Measurements from ENCODE around the gene TMEM164. TPM values are rescaled to one million over a fixed set of nuclear protein-coding genes. Genes with fewer than 3 reads are reported as not detected.
A peak's percentile ranks its signal among the peaks of the same experiment; 100 is the strongest.

TMEM164 gene
- total RNA-seq, 1 donor from 2014 or later = 17.6 TPM

DNA sequence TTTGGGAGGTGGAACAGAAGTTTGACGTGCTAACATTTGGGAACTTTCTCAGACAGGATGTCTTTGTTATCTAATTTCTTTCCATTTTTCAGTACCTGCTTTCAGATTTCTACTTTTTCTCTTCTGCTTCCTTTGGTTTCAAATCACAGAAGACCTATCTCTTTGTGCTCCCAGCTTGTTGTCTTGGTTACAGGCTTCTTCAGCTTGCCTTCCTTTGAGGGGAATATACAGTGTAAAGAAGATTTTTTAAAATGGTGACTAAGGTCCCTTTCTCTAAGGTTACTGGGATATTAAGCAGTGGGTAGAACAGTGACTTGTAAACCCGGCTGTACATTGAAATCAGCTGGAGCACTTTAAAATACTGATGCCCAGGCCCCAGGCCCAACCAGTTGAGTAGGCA lies 48.0 kb downstream of the TMEM164 start:
- H3K9me3 Mint-ChIP-seq (ENCODE audit: unreplicated experiment) = no peaks in the 10 kb centered on the region
- H3K79me2 ChIP-seq (ENCODE audit: insufficient read depth, low read length) = no peaks in the 10 kb centered on the region
- no peak for TF ChIP-seq EZH2 (IDR thresholded peaks at IDR 0.05; ENCODE audit: insufficient read depth, low read length)
- TF ChIP-seq, protein P1, sequence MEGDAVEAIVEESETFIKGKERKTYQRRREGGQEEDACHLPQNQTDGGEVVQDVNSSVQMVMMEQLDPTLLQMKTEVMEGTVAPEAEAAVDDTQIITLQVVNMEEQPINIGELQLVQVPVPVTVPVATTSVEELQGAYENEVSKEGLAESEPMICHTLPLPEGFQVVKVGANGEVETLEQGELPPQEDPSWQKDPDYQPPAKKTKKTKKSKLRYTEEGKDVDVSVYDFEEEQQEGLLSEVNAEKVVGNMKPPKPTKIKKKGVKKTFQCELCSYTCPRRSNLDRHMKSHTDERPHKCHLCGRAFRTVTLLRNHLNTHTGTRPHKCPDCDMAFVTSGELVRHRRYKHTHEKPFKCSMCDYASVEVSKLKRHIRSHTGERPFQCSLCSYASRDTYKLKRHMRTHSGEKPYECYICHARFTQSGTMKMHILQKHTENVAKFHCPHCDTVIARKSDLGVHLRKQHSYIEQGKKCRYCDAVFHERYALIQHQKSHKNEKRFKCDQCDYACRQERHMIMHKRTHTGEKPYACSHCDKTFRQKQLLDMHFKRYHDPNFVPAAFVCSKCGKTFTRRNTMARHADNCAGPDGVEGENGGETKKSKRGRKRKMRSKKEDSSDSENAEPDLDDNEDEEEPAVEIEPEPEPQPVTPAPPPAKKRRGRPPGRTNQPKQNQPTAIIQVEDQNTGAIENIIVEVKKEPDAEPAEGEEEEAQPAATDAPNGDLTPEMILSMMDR (IDR thresholded peaks at IDR 0.05; ENCODE audit: insufficient read depth, low read depth, low read length) = no peak
- H3K27ac Mint-ChIP-seq (ENCODE audit: unreplicated experiment) = no peak overlapping the region
- peak; percentile 65 for FAIRE-seq
- no peaks in the 10 kb centered on the region for H3K27me3 Mint-ChIP-seq (ENCODE audit: low read depth, unreplicated experiment)
- H3K27ac ChIP-seq (ENCODE audit: low read depth, low read length) = no peak overlapping the region
- no peaks in the 10 kb centered on the region for H3K27me3 ChIP-seq (ENCODE audit: insufficient read depth, low read length)
- no peaks in the 10 kb centered on the region for H3K4me1 ChIP-seq (ENCODE audit: insufficient read depth, low read length)
- peaks cover 6% of the 10 kb centered on the region for H3K4me1 Mint-ChIP-seq (ENCODE audit: low read depth, unreplicated experiment)
- no peak for DNase-seq (ENCODE audit: low read depth)
- H3K36me3 Mint-ChIP-seq (ENCODE audit: low read depth, unreplicated experiment) = no peaks in the 10 kb centered on the region
- H3K4me3 ChIP-seq (ENCODE audit: insufficient read depth, low read depth, low read length) = no peak overlapping the region
- H3K4me3 Mint-ChIP-seq (ENCODE audit: unreplicated experiment) = no peak overlapping the region
- H3K36me3 ChIP-seq (ENCODE audit: insufficient read depth, low read length) = no peaks in the 10 kb centered on the region
- H3K4me2 ChIP-seq (ENCODE audit: low read length) = no peak overlapping the region
- H3K9me3 ChIP-seq (ENCODE audit: insufficient read depth, low read depth, low read length) = no peaks in the 10 kb centered on the region
- H4K20me1 ChIP-seq (ENCODE audit: insufficient read depth, low read length) = no peaks in the 10 kb centered on the region
- no peak overlapping the region for H2AFZ ChIP-seq (ENCODE audit: low read depth, low read length)
- H3K9ac ChIP-seq (ENCODE audit: low read length) = no peak overlapping the region

DNA sequence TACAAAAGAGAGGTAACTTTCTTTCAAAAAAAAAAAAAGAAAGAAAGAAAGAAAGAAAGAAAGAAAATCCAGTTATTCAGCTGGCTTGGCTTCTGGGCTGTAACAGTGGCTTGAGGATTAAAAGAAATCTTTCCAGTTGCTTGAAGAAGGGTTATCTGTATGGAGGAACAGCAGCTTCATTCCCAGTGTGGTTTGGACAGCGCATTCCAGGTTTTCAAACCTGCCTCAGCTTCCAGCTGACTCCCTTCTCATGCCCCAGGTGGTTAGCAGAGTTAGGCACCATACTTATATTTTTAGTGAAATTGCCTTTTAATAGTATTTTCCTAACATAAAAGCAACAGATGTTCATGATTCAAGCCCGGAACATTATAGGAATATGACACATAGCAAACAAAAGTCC lies 48.6 kb downstream of the TMEM164 start:
- FAIRE-seq = no peak
- no peak overlapping the region for H3K27ac Mint-ChIP-seq (ENCODE audit: unreplicated experiment)

DNA sequence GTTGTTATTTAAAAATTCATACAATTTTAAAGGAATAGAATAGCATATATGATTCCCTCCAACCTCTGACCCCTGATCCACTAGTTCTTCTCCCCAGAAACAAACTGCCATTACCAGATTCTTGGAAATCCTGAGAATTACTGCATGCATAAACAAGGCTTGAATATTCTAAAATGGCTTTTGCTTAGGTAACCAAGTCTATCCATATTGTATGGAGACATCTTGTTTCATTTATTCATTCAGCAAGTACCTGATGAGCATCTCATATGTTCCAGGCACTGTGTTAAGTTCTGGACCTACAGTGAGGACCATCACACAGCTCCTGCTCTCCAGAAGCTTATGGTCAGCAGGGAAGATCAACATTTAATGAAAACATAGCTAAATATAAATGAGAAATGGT lies 49.4 kb downstream of the TMEM164 start:
- Mint-ChIP-seq H3K9me3 (ENCODE audit: unreplicated experiment) (no peaks in the 10 kb centered on the region), H3K27me3 (ENCODE audit: low read depth, unreplicated experiment) (no peaks in the 10 kb centered on the region), H3K27ac (ENCODE audit: unreplicated experiment) (no peak overlapping the region), H3K4me1 (ENCODE audit: low read depth, unreplicated experiment) (peaks cover 6% of the 10 kb centered on the region), H3K4me3 (ENCODE audit: unreplicated experiment) (no peak overlapping the region), H3K36me3 (ENCODE audit: low read depth, unreplicated experiment) (no peaks in the 10 kb centered on the region)
- H3K4me1 ChIP-seq (ENCODE audit: insufficient read depth, low read length) = no peaks in the 10 kb centered on the region
- H3K36me3 ChIP-seq (ENCODE audit: insufficient read depth, low read length) = no peaks in the 10 kb centered on the region
- H4K20me1 ChIP-seq (ENCODE audit: insufficient read depth, low read length) = no peaks in the 10 kb centered on the region
- H3K4me3 ChIP-seq (ENCODE audit: insufficient read depth, low read depth, low read length) = no peak overlapping the region
- DNase-seq (ENCODE audit: low read depth) (no peak), FAIRE-seq (peak; percentile 29)
- no peaks in the 10 kb centered on the region for H3K79me2 ChIP-seq (ENCODE audit: insufficient read depth, low read length)
- TF ChIP-seq, protein P1 (IDR thresholded peaks at IDR 0.05; ENCODE audit: insufficient read depth, low read depth, low read length) = no peak
- no peak for TF ChIP-seq EZH2 (IDR thresholded peaks at IDR 0.05; ENCODE audit: insufficient read depth, low read length)
- no peak overlapping the region for H3K9ac ChIP-seq (ENCODE audit: low read length)
- no peak overlapping the region for H3K27ac ChIP-seq (ENCODE audit: low read depth, low read length)
- no peaks in the 10 kb centered on the region for H3K27me3 ChIP-seq (ENCODE audit: insufficient read depth, low read length)
- H3K9me3 ChIP-seq (ENCODE audit: insufficient read depth, low read depth, low read length) = no peaks in the 10 kb centered on the region
- no peak overlapping the region for H2AFZ ChIP-seq (ENCODE audit: low read depth, low read length)
- H3K4me2 ChIP-seq (ENCODE audit: low read length) = no peak overlapping the region

More for the DNA sequence above, 48.6 kb downstream of the TMEM164 start:
- Histone ChIP-seq H3K4me2 (ENCODE audit: low read length) (no peak overlapping the region), H3K4me1 (ENCODE audit: insufficient read depth, low read length) (no peaks in the 10 kb centered on the region), H4K20me1 (ENCODE audit: insufficient read depth, low read length) (no peaks in the 10 kb centered on the region), H3K4me3 (ENCODE audit: insufficient read depth, low read depth, low read length) (no peak overlapping the region), H3K9ac (ENCODE audit: low read length) (no peak overlapping the region), H3K36me3 (ENCODE audit: insufficient read depth, low read length) (no peaks in the 10 kb centered on the region), H3K27ac (ENCODE audit: low read depth, low read length) (no peak overlapping the region), H3K9me3 (ENCODE audit: insufficient read depth, low read depth, low read length) (no peaks in the 10 kb centered on the region), H3K79me2 (ENCODE audit: insufficient read depth, low read length) (no peaks in the 10 kb centered on the region), H3K27me3 (ENCODE audit: insufficient read depth, low read length) (no peaks in the 10 kb centered on the region), H2AFZ (ENCODE audit: low read depth, low read length) (no peak overlapping the region)
- Mint-ChIP-seq H3K4me3 (ENCODE audit: unreplicated experiment) (no peak overlapping the region), H3K9me3 (ENCODE audit: unreplicated experiment) (no peaks in the 10 kb centered on the region), H3K36me3 (ENCODE audit: low read depth, unreplicated experiment) (no peaks in the 10 kb centered on the region), H3K27me3 (ENCODE audit: low read depth, unreplicated experiment) (no peaks in the 10 kb centered on the region), H3K4me1 (ENCODE audit: low read depth, unreplicated experiment) (peaks cover 6% of the 10 kb centered on the region)
- DNase-seq (ENCODE audit: low read depth) = peak; percentile 21
- TF ChIP-seq, protein P1 (IDR thresholded peaks at IDR 0.05; ENCODE audit: insufficient read depth, low read depth, low read length) = no peak
- TF ChIP-seq EZH2 (IDR thresholded peaks at IDR 0.05; ENCODE audit: insufficient read depth, low read length) = no peak
